Ovary (tissue), 3 donors: ENCODE data around the gene DUSP16.

Source experiments
- CTCF ChIP-seq, 3 donors: fragments of 450-650 bp in 2 of 3; fragments of 200-600 bp in 1 of 3; IDR thresholded peaks; one replicate each; pipeline versions ENCODE4 v1.5.1 to v1.8.0; 2016 to 2022; ENCODE audit warnings: antibody characterized with exemption in 3 of 3, mild to moderate bottlenecking in 1 of 3
- EP300 ChIP-seq: sonication (generic); formaldehyde crosslinking; IDR thresholded peaks from one replicate; pipeline ENCODE4 v1.6.1; 2017; ENCODE audit warnings: antibody characterized with exemption
- POLR2A ChIP-seq: fragments of 450-650 bp; IDR thresholded peaks from one replicate; pipeline ENCODE4 v1.6.1; 2017; ENCODE audit warnings: antibody characterized with exemption, mild to moderate bottlenecking, moderate library complexity
- donor health status: DM: no; HTN: no; CAD: no.

GRCh38 chr12:12521044-12521485, 41.6 kb downstream of the DUSP16 start:
- TF ChIP-seq POLR2A (no peak), EP300 (no peak), CTCF (IDR thresholded peaks at IDR 0.05) (no peak)
